Endothelial cell of umbilical vein (primary cell): ENCODE measurements around the gene KIAA1958. TPM values are rescaled to one million over a fixed set of nuclear protein-coding genes. Genes with fewer than 3 reads are reported as not detected.

Experiments
- BruUV-seq: library from RNA; stranded (reverse); fragments of 400-500 nt; replicated peaks from 2 replicates; lab custom pipeline; 2021; lab: Mats Ljungman, UMichigan
- CTCF ChIA-PET: fragments of 300-600, 350-600 bp; sonication (Branson Sonifier 250); formaldehyde crosslinking; loops from one replicate; lab custom pipeline; 2021; ENCODE audit warnings: antibody characterized with exemption, inconsistent platforms; lab: Charles Lee
- POLR2A ChIA-PET: fragments of 300-600, 350-600 bp; sonication (Branson Sonifier 250); formaldehyde crosslinking; loops from one replicate; lab custom pipeline; 2021; ENCODE audit warnings: antibody characterized with exemption, inconsistent platforms; lab: Charles Lee
- DNase-seq: peaks from one replicate; pipeline ENCODE4 v3.0.0-alpha.2; 2011; ENCODE audit warnings: low read depth, low spot score
- FAIRE-seq: peaks from 2 replicates; lab custom pipeline; 2011; peaks lifted over from hg19 to GRCh38; lab: Jason Lieb, UNC
- H2AFZ ChIP-seq: 2 replicates; pipeline ENCODE4 v1.6.0; 2012; ENCODE audit warnings: low read depth, low read length, control low read depth, inconsistent platforms
- H3K27ac ChIP-seq: 2 replicates; pipeline ENCODE4 v1.5.1; 2011; ENCODE audit warnings: low read depth, mild to moderate bottlenecking, control low read depth, low read length, moderate library complexity; ENCODE audit not compliant: insufficient read depth
- H3K27me3 ChIP-seq, 2 experiments: 2 replicates each; pipeline versions ENCODE4 v1.6.0 to v1.6.1; 2011; ENCODE audit warnings: low read length in 2 of 2, mixed read lengths in 1 of 2; ENCODE audit not compliant: control insufficient read depth in 2 of 2, insufficient read depth in 2 of 2
- H3K36me3 ChIP-seq, 2 experiments: 2 replicates in 1 of 2; 3 replicates in 1 of 2; pipeline ENCODE4 v1.5.1; 2011; ENCODE audit warnings: low read length in 2 of 2, mild to moderate bottlenecking in 1 of 2, moderate library complexity in 1 of 2; ENCODE audit not compliant: control insufficient read depth in 2 of 2, insufficient read depth in 2 of 2; ENCODE audit errors: extremely low read depth in 1 of 2
- H3K4me1 ChIP-seq: 3 replicates; pipeline ENCODE4 v1.5.1; 2011; ENCODE audit warnings: mild to moderate bottlenecking, low read length; ENCODE audit not compliant: control insufficient read depth, insufficient read depth; ENCODE audit errors: extremely low read depth
- H3K4me2 ChIP-seq: 2 replicates; pipeline ENCODE4 v1.6.1; 2011; ENCODE audit warnings: low read length, control low read depth, mixed read lengths; ENCODE audit not compliant: insufficient read depth
- H3K4me3 ChIP-seq, 3 experiments: fragments of 200-600 bp in 1 of 3; sonication (generic), shearing (Covaris generic) in 1 of 3; replicated peaks in 1 of 3; 2 replicates each; pipeline ENCODE4 v1.5.1; 2011 to 2016; ENCODE audit warnings: control low read depth in 3 of 3, low read length in 3 of 3, mild to moderate bottlenecking in 2 of 3, inconsistent platforms in 1 of 3, low read depth in 1 of 3, moderate library complexity in 1 of 3; ENCODE audit not compliant: insufficient read depth in 1 of 3
- H3K79me2 ChIP-seq: 2 replicates; pipeline ENCODE4 v1.6.0; 2012; ENCODE audit warnings: low read length, inconsistent platforms; ENCODE audit not compliant: control insufficient read depth, insufficient read depth
- H3K9ac ChIP-seq: replicated peaks from 2 replicates; pipeline ENCODE3; 2011; ENCODE audit warnings: low read length, control low read depth; ENCODE audit not compliant: insufficient read depth; ENCODE audit errors: extremely low read depth
- H3K9me1 ChIP-seq: replicated peaks from 3 replicates; pipeline ENCODE4 v1.6.0; 2011; ENCODE audit warnings: mild to moderate bottlenecking, low read length; ENCODE audit not compliant: control insufficient read depth, insufficient read depth; ENCODE audit errors: extremely low read depth
- H3K9me3 ChIP-seq: replicated peaks from 2 replicates; pipeline ENCODE4 v1.5.1; 2012; ENCODE audit warnings: low read length, inconsistent platforms; ENCODE audit not compliant: control insufficient read depth, insufficient read depth
- H4K20me1 ChIP-seq: replicated peaks from 2 replicates; pipeline ENCODE3; 2011; ENCODE audit warnings: mild to moderate bottlenecking, low read length; ENCODE audit not compliant: control insufficient read depth, insufficient read depth; ENCODE audit errors: extremely low read depth
- CTCF ChIP-seq, 2 donors: IDR thresholded peaks; 1 replicate in 1 of 2; 2 replicates in 1 of 2; pipeline ENCODE4 v1.5.1; 2011; ENCODE audit warnings: low read length in 2 of 2, mild to moderate bottlenecking in 2 of 2, moderate library complexity in 2 of 2, control low read depth in 1 of 2, inconsistent platforms in 1 of 2, low read depth in 1 of 2; ENCODE audit not compliant: insufficient read depth in 1 of 2; ENCODE audit errors: extremely low read depth in 1 of 2
- EZH2 ChIP-seq: IDR thresholded peaks from 2 replicates; pipeline ENCODE4 v1.6.1; 2012; ENCODE audit warnings: borderline replicate concordance, low read depth, mild to moderate bottlenecking, moderate library complexity, low read length, inconsistent platforms; ENCODE audit not compliant: severe bottlenecking
- FOS ChIP-seq: IDR thresholded peaks from 2 replicates; pipeline ENCODE4 v1.6.1; 2011; ENCODE audit warnings: mild to moderate bottlenecking, low read length, moderate library complexity, borderline replicate concordance; ENCODE audit not compliant: insufficient read depth
- GATA2 ChIP-seq: IDR thresholded peaks from 2 replicates; pipeline ENCODE4 v1.7.0; 2011; ENCODE audit warnings: low read depth, mild to moderate bottlenecking, moderate library complexity, mixed read lengths, low read length; ENCODE audit not compliant: insufficient read length, insufficient read depth
- JUN ChIP-seq: IDR thresholded peaks from 2 replicates; pipeline ENCODE4 v1.6.1; 2011; ENCODE audit warnings: borderline replicate concordance, low read depth; ENCODE audit not compliant: insufficient read length, insufficient read depth
- MAX ChIP-seq: IDR thresholded peaks from 2 replicates; pipeline ENCODE4 v1.6.1; 2011; ENCODE audit not compliant: insufficient read depth, insufficient read length
- MYC ChIP-seq: IDR thresholded peaks from one replicate; pipeline ENCODE4 v1.6.1; 2011; ENCODE audit warnings: mild to moderate bottlenecking, low read depth, low read length
- POLR2A ChIP-seq: IDR thresholded peaks from 2 replicates; pipeline ENCODE4 v1.6.1; 2012; ENCODE audit warnings: low read depth, mild to moderate bottlenecking, control low read depth, low read length
- POLR2AphosphoS5 ChIP-seq: IDR thresholded peaks from 2 replicates; pipeline ENCODE4 v1.6.1; 2012; ENCODE audit warnings: low read depth, mild to moderate bottlenecking, control low read depth, low read length, moderate library complexity; ENCODE audit not compliant: insufficient read depth
- dilution Hi-C: fragments of 300-500 bp; cut with MboI; formaldehyde crosslinking; loops from one replicate; pipeline ENCODE4 v1.15.0; 2019; ENCODE audit warnings: low sequenced_read_pairs; ENCODE audit not compliant: extremely low pct_ligation_motif_present
- intact Hi-C: fragments of 100-400 bp; cut with micrococcal nuclease; formaldehyde crosslinking; loops from one replicate; pipeline ENCODE4 v1.10.0; 2022
- polyA plus RNA-seq, 4 experiments: library from polyadenylated mRNA; depleted of rRNA in 3 of 4; stranded (reverse) in 3 of 4; unstranded in 1 of 4; fragments of >200 nt; gene quantifications; 2 replicates each; pipeline versions ENCODE4 v1.2.1 to v1.2.3, GENCODE V29; 2011 to 2012; ENCODE audit warnings: missing spikeins in 1 of 4
- total RNA-seq: library from RNA; stranded (reverse); gene quantifications from 2 replicates; pipeline ENCODE4 v1.2.3, GENCODE V29; 2021

Gene KIAA1958
- total and polyA plus RNA-seq, 2 donors (not counting 3 experiments of a cell fraction or from before 2014, with no cell fraction given) = 1.7 to 5.0 TPM

GRCh38 chr9:112640311-112640710 is 153.7 kb downstream of the KIAA1958 start:
- no peaks in the 10 kb centered on the region for H3K4me1 ChIP-seq
- TF ChIP-seq POLR2A (no peak), EZH2 (no peak), POLR2AphosphoS5 (no peak), GATA2 (no peak), MYC (no peak), JUN (no peak), FOS (no peak), MAX (no peak), CTCF (IDR thresholded peaks at IDR 0.05; ENCODE audit: extremely low read depth in 1 of 2, insufficient read depth in 1 of 2, low read depth in 1 of 2, low read length in 2 of 2) (no peak)
- H4K20me1 ChIP-seq = no peaks in the 10 kb centered on the region
- FAIRE-seq (no peak), DNase-seq (no peak)
- H3K36me3 ChIP-seq = no peaks in the 10 kb centered on the region
- no peak overlapping the region for H3K4me2 ChIP-seq
- dilution Hi-C loops (no loop called here), intact Hi-C loops (no loop called here)
- no peaks in the 10 kb centered on the region for H3K9me3 ChIP-seq
- no TSS peak for BruUV-seq
- no peak overlapping the region for H2AFZ ChIP-seq
- CTCF ChIA-PET = interaction anchor here (1.0 kb wide), 1 partner anchor 397 kb away, joined by 3 read pairs; no protein-coding TSS in a partner anchor
- H3K9ac ChIP-seq = no peak overlapping the region
- no peak overlapping the region for H3K27ac ChIP-seq
- H3K27me3 ChIP-seq = no peaks in the 10 kb centered on the region
- H3K79me2 ChIP-seq = no peaks in the 10 kb centered on the region
- no peak overlapping the region for H3K4me3 ChIP-seq
- H3K9me1 ChIP-seq = no peaks in the 10 kb centered on the region
- POLR2A ChIA-PET = no interaction called here
